GM18511 (cell line): ENCODE data around the gene SEC22B.
"Not testable (repeated sequence)": the region's sequence is repeated elsewhere in the genome, so short reads cannot be mapped to it uniquely, and the experiment has no call there.

Experiments
- ATAC-seq: cut with Tn5 transposase; IDR thresholded peaks from one replicate; pipeline ENCODE4 v1.9.1; 2021; ENCODE audit warnings: mild to moderate bottlenecking, moderate library complexity; ENCODE audit not compliant: unreplicated experiment

Gene SEC22B

GRCh38 chr1:120149420-120150059 is 26.8 kb downstream of the SEC22B start:
- ATAC-seq: not testable (repeated sequence)

DNA sequence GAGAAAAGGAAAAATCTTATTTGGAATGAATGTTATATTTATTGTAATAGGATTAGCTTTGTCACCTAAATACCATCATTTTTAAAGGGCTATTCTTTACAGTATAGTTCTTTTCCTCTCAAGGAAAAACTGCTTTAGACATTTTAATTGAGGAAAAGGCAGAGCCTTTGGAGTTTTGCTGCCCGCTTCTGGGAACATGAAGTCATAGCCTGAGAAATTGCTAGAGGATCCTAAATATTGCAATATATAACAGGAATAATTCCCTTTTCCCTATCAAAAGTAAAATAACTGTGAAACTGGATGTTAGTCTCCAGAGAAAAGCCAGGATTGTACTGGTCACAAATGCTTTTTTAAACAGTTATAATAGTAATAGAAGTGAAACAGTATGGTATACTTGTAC is 30.5 kb downstream of the SEC22B start:
- ATAC-seq: not testable (repeated sequence)

DNA sequence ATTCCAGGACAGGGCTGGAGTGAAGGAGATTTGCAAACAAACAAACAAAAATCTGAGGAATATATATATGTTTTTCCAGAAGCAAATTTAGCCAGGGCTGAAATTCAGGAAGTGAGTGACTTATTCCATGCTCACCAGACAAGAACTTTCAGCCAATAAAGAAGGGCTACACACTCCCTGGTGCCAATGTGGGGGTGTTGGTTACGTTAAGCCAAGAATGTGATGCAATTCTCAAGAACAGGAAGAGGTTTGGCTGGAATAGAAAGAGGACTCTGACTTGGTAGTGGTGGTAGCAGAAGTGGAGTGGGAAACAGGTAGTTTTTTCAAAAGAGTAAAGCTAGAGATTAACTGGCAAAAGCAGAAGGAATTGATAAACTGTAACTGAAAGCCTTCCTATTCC is 31.7 kb downstream of the SEC22B start:
- not testable (repeated sequence) for ATAC-seq

GRCh38 chr1:120144169-120144568 is 32.2 kb downstream of the SEC22B start:
- not testable (repeated sequence) for ATAC-seq

- ATAC-seq: not testable (repeated sequence)
Measured at GRCh38 chr1:120143334-120143733, 33.0 kb downstream of the SEC22B start.

DNA sequence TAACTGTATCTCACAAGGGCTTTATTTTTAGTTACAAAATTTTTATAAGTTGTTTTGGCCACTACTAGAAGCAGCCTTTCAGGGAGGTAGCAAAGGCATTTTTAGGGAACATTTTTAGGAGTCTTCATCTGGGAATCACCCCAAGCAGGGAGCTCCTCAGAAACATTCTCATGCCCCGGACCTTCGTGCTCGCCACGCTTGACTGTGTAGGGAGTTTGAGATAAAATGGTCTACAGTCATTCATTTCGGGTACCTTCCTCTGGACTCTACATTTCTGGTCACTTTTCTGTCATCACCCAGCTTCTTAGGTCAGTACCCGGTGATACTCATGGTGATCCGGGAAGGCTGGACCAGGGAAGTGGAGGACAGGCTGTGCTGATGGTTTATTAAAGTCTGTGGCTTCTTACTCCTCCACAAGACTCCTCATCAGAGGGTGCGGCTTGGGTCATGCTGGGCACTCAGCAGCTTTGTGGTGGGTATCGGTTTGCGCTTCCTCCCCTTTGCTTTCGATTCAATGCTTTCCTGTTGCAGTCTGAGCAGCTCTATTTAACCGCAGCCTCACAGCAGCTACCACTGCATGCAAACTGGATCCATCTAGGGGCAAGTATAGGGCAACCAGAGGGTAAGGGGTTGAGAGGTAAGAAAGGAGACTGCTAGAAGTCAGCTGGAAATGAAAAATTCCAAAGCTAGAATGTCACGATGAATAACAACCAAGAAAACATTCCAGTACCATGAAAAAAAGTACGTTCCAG is 33.6 kb downstream of the SEC22B start:
- peak; percentile 100 for ATAC-seq

GRCh38 chr1:120141865-120142264 is 34.5 kb downstream of the SEC22B start:
- not testable (repeated sequence) for ATAC-seq

GRCh38 chr1:120140656-120141265 is 35.6 kb downstream of the SEC22B start:
- not testable (repeated sequence) for ATAC-seq

GRCh38 chr1:120136086-120136485 is 40.2 kb downstream of the SEC22B start:
- ATAC-seq: not testable (repeated sequence)

DNA sequence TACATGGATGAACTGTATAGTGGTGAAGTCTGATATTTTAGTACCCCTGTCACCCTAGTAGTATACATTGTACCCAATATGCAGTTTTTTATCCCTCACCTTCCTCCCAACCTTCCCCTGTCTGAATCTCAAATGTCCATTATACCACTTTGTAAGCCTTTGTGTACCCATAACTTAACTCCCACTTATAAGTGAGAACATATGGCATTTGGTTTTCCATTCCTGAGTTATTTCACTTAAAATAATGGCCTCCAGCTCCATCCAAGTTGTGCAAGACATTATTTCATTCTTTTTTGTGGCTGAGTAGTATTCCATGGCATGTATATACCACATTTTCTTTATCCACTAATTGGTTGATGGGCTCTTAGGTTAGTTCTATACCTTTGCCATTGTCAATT is 42.4 kb downstream of the SEC22B start:
- not testable (repeated sequence) for ATAC-seq

DNA sequence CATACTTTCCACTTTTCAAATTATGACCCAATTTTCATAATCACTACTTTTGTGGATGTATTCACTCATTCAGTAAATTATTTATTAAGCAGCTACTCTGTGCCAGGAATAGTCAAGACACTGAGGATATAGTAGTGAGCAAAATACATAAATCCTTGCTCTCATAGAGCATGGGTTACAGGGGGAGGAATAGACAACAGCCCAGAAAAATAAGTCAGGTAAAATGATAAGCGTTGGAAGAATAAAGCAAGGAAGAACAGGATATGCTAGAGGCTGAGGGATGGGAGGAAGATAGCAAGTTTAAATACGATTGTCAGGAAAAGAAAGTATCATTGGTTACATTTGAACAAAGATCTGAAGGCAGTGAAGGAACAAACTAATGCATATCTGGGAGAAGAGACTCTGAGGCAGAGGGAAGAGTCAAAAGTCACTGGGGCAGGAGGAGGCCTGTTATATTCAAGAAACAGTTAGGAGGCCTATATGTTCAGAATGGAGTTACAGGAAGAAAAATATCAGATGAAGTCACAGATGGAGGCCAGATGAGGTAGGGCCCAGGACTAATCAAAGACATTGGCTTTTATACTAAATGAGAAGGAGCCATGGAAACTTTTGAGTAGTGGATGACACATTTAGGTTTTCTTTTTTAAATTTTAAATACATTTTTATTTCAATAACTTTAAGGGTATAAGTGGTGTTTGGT is 42.9 kb downstream of the SEC22B start:
- ATAC-seq: no peak

DNA sequence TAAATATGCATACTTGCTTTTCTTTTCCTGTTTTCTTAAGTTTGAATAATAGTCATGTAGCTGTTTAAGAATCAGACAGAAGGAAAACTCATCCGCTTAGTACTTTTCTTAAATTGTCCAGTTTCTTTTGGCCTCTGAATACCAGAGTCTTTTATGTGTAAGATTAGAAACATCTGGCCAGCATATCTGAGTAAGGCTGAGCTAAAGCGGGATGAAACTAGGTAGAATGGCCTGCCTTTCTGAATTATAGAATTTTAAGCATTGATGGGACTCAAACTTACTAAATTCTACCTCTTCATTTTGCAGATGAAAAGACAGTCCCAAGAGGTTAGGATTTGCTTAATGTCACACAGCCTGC is 43.9 kb downstream of the SEC22B start:
- ATAC-seq: not testable (repeated sequence)

GRCh38 chr1:120131611-120132405 is 44.5 kb downstream of the SEC22B start:
- ATAC-seq: peak; percentile 93

GRCh38 chr1:120127921-120128320 is 48.4 kb downstream of the SEC22B start:
- not testable (repeated sequence) for ATAC-seq

- ATAC-seq: not testable (repeated sequence)
Measured at GRCh38 chr1:120126216-120126615, 50.1 kb downstream of the SEC22B start.

GRCh38 chr1:120124628-120125027 is 51.7 kb downstream of the SEC22B start:
- ATAC-seq: not testable (repeated sequence)

DNA sequence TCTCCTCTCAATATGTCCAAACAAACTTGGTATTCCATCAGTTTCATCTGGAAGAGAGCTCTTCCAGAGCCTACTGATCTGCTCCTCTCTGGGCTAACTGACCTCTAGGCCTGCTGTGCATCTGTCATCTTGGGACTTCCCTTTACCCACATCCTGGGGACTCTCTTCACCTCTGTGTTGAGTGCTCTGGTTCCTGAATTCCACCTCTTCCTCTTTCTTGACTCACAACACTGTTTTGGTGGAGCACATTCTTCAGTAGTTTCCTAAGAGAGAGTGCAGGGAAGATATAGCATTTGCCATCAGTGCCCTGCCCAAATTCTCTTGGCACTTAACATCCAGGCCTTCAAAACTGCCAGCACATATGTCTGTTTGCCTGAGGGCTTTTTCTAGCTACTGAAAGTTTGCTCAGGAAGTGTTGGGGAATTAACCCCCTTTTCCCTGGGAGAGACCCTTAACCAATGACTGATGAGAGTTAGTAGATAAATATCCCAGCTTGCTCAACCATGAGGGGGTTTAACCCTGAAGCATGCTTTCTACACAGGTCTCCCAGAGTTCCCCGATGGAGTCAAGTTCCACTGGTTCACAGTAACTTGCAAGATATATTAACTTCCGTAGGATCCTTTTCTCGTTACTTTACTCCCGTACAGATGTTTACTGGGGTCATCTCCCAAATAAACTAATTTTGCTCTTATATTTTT is 52.4 kb downstream of the SEC22B start:
- ATAC-seq: peak; percentile 50

DNA sequence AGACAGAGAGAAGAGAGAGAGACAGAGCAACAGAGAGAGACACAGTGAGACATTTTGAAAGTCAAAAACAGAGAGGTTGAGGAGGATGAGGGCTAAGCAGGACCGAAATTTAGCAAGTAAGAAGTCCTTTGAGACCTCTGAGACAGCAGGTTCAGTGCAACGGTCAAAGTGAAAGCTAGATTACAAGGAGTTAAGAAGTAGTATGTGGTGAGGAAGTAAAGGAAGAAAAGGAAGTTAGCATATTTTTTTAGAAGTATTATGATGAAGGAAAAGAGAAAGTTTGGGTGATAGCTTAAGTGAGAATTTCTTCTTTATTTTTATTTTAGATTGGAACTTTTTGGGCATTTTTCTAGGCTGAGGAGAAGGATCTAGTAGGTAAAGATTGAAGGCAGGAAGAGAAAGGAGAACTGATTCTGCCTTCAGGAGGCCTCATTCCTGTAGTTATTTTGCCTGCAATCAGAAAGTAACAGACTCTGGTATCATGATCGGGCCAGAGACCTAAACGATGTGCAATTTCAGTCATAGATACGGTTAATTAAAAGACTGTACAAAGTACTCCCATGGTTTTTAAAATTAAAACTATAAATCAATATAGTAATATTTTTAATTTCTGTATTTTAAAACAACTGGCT is 53.9 kb downstream of the SEC22B start:
- peak; percentile 87 for ATAC-seq

- ATAC-seq: not testable (repeated sequence)
Measured at GRCh38 chr1:120121830-120122229, 54.5 kb downstream of the SEC22B start.
